ENCODE measurements around the gene FNBP1L.
A peak's percentile ranks its signal among the peaks of the same experiment; 100 is the strongest.
"Not testable (repeated sequence)": the region's sequence is repeated elsewhere in the genome, so short reads cannot be mapped to it uniquely, and the experiment has no call there.

FNBP1L gene

DNA sequence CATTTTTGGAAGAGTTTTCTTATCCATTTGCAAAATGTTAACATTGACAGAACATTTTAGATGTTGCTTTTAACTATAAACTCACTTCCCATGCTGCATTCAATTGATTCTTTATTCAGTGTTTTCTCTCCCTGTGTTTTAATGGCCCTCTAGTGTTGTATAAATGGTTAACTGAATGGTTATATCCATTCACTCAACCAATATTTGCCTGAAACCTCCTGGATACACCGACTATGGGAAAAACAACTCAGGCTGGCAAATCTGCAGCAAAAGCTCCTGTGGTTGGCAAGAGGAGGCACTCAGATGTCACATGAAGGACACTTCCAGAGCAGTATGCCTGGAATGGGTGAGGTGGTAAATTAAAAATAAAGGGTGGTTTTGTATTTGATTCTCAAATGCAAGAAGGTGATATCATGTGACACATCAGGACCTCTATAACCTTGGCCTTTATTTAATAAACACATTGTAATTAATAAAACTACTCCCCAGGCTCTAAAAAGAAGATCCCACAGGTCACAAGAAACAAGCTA is 126.1 kb downstream of the FNBP1L start:
- no peak for DNase-seq (ENCODE audit: low spot score)

DNA sequence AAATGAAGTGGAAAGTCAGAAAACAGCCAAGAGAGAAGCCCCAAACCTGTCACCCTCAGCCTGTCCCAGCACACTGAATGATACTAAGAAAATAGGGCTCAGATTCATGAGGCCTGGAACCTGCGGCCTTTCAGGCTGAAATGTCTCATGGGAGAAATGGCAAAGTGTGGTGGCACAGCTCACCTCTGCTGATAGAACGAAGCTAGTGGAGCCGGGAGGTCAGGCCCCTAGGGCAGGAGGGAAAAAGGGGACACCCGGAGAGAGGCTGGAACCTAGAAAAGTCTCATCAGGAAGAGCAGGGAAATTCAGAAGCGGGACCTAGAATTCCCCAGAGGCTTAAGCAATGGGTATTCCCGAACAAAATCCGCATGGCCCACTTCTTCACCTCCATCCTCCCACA is 126.6 kb downstream of the FNBP1L start:
- no peak for DNase-seq (ENCODE audit: low spot score)

DNA sequence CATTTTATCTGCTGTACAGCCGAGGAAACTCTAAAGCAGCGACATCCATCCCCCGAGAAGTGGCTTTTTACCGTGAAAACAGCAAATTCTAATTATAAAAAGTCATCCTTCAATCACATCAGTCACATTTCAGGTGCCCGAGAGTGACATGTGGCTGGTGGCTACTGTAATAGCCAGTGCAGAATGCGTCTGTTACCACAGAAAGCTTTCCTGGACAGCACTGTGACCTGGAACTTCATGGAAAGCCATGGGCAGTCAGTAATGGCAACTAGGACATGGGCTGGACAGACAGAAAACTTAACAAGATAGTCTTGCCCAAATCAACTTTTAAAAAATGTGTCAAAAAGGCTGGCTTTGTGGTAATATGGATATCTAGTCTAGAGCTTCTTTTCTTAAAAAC is 127.1 kb downstream of the FNBP1L start:
- DNase-seq (ENCODE audit: low spot score) = no peak

DNA sequence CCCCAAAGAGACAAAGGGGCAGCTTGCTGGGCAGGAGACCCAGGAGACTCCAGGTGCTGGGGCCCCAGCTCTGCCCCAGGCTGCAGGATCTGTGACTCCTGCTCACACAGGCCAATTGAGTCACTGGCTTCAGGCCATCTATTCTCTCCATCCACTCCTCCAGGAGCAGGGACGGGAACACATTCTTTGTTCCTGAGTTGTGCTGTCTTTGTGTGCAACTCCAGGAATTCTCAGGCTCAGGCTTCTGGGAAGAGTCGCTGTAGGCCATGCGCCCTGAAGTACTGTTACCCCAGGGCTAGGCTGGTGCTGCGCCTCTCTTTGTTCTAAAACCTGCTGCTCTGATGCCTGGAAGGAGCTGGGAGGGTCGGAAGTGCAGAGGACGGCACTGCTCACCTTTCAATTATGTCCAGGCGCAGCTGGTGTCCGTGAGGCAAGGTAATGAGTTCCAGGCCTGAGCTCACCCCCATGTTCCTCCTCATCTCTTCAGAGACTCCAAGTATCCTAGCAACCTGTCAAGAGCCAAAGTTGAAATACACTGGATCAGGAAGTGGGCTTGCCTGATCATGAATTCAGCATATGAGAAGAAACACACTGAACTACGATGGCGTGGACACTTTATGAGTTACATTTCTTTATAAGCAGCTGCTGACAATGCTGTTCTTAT is 127.8 kb downstream of the FNBP1L start:
- no peak for DNase-seq (ENCODE audit: low spot score)

DNA sequence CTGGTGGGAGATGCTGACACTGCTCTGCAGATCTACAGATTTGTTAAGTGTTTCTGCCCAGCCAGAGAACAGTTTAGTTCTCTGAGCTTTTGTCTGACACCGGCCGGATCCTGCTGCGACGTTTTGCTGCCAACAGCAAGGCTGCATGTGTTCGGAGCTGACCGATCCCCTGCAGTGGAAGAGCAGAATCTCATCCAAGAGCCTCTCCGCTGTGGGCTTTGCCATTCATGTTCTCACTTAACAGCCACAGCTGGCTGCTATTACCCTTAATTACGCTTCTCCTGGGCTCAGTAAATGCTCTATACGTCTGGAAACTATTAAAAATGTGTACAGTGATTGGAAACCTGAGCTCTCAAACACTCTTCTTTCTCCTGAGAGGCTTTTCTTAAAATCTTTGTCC is 128.4 kb downstream of the FNBP1L start:
- no peak for DNase-seq (ENCODE audit: low spot score)

DNA sequence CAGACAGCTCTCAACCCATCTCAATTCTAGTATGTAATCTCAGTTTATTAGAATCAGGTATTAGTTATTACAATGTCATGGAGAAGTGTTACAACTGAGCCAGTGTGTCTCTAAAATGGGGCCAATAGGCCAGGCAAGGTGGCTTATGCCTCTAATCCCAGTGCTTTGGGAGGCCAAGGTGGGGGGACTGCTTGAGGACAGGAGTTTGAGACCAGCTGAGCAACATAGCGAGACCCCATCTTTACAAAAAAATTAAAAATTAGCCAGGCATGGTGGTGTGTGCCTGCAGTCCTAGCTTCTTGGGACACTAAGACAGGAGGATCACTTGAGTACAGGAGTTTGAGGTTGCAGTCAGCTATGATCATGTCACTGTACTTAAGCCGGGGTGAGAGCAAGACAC is 128.8 kb downstream of the FNBP1L start:
- no peak for DNase-seq (ENCODE audit: low spot score)

DNA sequence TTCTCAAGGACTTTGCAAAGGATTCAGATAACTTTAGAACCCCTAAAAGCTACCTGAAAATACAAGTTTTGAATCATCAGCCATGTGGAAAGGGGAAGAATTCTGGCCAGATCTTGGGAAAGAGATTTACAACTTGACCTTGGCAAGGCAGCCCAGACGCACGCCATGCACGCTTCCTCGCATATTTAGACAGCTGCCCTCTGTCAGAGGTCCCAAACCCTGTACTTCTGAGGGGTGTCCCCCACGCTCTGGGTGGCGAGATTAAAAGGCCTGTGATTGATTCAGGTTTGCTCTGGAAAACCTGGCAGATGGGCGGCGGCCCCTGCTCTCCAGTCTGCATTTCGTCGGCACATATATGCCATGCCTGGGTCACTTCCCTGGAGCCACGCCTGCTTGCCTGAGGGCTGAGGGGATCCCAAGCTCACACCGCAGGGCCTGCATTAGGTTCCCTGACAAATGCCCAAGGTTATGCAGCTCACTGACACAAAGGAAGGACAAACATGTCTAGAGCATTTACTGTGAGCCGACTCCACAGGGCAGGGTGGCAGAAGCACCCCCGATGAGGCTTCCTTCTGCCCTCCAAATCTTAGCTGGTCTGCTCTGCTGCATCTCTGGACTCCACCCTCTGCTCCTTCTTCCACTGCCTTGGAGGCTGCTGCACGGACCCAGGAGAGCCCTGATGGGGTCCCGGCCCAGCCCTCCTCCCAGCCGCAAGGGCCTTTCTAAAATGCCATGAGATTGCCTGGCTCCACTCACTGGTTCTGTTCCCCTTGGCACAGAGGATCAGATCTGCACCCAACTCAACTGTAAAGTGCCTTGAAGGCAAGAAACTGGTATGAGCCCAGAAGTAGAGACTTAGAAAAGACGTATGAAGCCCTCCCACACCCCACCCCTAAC is 129.9 kb downstream of the FNBP1L start:
- DNase-seq (ENCODE audit: low spot score) = no peak

DNA sequence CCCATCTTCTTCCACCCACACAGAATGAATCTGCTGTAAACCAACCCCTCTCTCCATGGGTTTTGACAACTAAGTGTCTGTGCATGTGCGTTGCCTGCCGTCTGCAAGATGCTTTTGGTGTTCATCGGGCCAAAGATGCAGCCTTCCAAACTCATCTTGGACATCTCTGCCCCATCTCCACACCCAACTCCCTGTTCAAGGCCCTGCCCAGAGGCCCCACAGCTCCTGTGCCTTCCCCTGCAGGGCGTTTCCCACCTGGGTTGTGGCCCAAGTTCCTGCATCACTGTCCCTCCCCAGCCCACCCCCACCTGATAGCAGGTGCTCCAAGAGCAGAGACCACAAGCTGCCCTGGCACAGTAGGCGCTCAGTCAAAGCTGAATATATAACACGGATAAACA is 130.5 kb downstream of the FNBP1L start:
- no peak for DNase-seq (ENCODE audit: low spot score)

DNA sequence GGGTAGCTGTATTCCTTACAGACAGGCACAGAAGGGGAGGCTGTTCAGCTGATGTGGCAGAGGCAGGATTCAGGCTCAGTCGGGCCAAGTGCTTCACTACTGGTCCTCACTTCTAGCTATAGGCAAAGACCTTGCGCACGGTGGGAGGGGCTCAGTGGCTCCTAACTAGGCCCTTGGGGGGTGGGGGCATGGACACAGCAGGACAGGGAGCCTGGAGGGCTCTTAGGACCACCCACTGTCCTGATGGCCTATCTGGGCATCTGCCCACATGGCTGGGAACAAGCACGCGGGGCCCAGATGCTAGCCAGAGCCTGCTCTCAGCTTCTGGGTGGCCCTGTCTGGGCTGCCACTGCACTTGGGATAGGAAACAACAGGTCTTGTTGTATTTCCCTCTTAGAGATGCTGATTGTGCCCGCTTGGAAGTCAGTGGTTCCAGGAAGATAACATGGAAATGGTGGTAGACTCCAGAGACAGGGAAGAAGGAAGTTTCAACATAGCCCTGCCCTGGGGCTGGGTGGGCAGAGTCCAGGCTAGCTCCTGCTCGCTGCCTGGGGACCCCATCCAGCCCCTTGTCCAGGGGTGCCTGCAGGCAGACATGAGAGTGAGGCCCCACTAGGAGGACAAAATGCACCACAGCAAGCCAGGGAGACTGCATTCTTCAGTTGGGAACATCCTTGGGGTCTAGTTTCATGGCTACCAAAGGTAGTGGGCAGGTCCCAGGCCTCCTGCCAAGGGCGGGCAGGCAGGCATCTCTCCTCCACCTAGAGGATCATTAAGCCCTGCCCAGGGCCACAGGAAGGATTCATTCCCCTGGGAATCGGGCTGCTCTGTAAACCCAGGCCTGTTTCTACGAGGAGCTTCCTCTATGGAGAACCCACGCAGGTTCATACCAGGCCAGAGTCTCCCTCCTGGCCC is 131.2 kb downstream of the FNBP1L start:
- no peak for DNase-seq (ENCODE audit: low spot score)

DNA sequence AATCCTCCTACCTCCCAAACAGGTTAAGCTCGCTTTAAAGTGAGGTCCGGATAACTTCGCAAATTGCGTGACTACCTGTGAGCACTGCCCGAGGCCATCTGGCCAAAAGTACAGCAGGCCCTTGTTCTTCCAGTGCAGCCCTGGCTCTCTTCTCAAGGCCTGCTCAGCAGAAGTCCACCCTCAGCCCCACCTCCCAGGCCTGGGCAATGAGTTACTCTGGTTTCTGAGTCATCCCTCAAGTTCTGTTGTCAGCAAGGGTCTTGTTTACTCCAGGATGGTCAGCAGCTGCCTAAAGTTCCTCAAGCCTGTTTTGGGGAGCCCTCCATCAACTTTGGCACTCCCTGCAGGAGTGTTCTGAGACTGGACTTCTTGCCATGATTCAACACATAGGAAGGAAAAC is 132.0 kb downstream of the FNBP1L start:
- DNase-seq (ENCODE audit: low spot score) = peak; percentile 79

DNA sequence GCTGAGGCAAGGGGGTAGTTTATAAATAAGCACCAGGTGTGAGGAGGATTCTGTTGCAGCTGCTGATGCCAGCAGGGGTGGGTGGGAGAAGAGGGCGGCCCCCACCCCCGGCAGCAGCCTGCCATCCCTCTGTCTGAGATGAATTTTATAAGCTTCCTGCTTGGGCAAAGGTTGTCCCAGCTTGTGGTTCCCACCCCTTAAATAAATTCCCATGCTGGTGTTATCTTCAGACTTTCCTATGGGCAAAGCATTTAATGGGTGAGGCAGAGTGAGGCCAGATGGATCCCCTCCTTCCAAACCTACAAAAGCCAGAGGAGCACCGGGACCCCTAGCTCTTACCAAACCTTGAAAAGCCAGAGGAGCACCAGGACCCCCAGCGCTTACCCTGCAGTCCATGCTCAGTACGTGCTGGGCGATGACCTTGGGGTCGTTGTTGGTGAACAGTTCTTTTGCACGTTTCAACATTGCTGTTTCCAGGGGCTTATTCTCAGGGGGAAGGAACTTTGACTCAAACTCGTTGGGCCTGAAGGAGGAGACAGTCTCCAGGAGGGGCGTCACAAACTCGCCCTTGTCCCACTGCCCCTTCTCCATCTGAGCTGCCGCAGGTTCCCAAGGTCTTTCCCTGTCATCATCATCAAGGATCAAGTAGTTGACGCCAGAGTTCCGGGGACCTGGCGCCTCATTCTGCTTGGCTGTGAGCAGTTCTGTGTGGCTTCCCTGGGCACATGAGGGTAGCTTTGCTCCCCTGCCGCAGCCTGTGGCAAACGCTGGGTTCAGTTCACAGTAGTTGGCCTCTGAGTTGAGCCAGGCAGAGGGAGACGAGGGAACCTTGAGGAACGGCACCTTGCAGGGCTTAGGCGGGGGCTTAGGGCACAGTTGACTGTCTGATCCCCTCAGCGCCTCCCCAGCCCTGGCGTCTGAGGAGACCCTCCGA is 134.3 kb downstream of the FNBP1L start:
- DNase-seq (ENCODE audit: low spot score) = no peak

DNA sequence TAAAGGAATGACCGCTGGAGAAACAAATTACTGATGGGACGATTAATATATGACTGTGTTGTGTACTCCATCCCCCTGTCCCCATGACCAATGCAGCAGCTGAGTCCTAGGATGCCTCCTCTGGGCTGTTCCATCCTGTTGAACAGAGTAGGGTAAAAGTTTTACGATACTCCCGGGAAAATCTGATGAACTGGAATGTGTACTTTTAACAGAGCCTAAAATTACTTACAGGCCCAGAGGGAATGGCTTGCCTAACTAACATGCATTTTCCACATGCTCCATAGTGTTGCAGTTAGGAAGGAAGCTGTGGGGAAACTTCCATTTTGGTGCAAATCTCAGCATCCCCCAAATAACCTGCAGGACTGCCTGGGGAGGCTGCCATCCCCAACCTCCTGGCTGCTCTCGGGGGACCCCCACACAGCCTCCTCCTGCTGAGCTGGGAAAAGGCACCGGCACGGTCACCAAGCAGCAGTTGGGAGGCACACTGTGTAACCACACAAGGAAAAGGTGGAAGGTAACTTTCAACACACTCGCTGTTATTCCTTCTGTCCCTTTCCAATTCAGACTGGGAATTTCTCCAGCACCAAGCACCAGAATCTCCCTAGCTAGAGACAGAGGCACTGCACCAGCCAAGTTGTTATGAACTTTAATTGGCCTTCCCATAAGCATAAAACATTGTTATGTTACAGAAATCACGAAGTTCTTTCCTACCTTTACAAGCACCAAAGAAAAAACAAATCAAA is 136.5 kb downstream of the FNBP1L start:
- DNase-seq (ENCODE audit: low spot score) = no peak

DNA sequence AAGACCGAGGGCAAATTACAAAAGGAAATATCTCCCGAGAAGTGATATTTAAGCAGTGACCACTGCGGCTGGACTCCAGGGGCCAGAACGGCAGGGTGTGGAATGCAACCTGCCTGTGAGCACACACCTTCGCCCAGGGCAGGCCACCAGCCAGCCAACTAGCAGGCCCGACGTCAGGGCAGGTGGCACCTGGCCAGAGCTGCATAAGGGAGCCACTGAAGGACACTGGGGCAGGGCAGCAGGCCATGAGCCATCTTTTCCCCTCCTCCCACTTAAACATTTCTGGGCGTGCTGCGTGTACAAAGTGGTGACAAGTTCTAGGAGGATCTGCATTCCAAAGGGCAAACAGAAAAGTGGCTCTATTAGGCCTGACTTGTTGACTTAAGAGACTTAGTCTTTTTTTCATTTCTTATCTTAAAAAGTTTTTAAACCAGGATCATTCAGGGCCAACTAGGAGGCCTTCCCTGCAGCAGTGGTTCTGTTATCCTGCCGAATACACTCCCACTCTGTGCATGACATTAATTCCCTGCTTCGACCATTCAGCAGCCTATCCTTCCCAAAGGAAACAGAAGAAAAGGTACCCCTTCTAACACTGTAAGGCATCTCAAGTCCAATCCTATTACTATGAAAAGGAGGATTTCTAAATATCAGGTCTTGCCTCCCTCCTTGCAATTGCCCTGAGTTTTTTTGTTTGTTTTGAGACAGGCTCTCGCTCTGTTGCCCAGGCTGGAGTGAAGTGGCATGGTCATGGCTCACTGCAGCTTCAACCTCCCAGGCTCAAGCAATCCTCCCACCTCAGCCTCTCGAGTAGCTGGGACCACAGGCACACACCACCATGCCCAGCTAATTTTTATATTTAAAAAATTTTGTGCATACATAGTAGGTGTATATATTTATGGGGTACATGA is 137.4 kb downstream of the FNBP1L start:
- DNase-seq (ENCODE audit: low spot score) = peak; percentile 47

DNA sequence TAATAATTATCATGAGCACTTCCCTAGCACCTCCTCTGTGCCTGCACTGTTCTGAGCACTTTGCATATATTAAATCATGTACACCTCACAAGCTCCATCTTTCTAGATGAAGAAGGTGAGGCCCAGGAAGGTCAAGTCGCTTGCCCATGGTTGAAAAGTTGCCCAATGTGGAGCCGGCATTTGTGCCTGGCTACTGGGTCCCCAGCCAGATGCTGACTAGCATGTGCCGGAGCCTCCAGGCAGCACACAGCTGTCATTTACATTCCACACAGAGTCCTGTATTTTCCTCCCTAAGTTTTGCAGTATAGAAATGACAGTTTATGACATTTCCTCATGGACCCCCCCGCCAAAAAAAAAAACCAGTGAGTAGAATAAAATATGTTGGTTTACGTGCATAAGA is 139.4 kb downstream of the FNBP1L start:
- no peak for DNase-seq (ENCODE audit: low spot score)

DNA sequence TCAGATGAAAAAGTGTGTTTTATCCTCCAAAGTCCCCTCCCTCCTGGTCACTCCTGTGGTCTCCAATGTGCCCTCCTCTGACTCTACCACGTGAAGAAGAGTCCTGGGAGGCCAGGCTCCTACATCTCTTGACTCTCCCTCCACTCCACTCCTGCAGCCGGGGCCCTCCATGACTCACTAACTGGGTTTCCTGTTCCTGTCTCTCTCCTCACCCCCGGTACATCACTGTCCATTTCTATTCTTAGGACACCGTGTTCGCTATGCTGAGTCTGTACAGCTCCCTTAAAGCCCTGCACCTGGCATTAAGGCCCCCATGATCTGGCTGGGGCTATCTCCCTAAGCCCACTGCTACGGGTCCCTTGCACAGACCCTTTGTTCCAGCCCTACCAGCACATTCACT is 140.3 kb downstream of the FNBP1L start:
- DNase-seq (ENCODE audit: low spot score) = no peak

DNA sequence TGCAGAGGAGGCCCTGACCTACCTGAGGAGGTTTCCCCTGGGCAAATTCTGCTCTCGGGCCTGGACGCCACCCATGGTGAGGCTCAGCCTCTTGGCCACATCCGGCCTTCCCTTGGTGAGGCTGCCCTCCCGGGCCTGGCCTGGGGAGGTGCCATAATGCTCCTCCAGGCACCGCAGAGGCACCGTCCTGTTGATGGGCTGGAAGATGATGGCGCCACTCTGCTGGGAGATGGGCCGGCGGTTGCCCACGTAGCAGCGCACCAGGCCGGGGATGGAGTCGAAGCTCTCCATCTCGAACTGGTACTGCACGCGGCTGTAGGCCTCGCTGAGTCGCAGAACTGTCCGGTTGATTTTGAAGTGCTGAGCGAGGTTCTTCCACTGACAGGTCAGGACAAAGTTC is 141.0 kb downstream of the FNBP1L start:
- DNase-seq (ENCODE audit: low spot score) = no peak

DNA sequence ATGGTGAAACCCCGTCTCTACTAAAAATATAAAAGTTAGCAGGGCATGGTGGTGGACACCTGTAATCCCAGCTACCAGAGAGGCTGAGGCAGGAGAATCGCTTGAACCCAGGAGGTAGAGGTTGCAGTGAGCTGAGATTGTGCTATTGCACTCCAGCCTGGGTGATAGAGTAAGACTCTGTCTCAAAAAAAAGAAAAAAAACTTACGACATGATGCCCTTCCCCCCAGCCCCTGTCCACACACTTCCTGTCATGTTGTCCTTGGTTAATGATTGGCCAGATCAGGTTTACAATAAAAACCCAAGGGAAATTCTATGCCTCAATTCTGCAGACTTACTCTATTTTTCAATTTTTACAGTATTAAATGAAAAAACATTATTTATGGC is 143.4 kb downstream of the FNBP1L start:
- DNase-seq (ENCODE audit: low spot score) = not testable (repeated sequence)

DNA sequence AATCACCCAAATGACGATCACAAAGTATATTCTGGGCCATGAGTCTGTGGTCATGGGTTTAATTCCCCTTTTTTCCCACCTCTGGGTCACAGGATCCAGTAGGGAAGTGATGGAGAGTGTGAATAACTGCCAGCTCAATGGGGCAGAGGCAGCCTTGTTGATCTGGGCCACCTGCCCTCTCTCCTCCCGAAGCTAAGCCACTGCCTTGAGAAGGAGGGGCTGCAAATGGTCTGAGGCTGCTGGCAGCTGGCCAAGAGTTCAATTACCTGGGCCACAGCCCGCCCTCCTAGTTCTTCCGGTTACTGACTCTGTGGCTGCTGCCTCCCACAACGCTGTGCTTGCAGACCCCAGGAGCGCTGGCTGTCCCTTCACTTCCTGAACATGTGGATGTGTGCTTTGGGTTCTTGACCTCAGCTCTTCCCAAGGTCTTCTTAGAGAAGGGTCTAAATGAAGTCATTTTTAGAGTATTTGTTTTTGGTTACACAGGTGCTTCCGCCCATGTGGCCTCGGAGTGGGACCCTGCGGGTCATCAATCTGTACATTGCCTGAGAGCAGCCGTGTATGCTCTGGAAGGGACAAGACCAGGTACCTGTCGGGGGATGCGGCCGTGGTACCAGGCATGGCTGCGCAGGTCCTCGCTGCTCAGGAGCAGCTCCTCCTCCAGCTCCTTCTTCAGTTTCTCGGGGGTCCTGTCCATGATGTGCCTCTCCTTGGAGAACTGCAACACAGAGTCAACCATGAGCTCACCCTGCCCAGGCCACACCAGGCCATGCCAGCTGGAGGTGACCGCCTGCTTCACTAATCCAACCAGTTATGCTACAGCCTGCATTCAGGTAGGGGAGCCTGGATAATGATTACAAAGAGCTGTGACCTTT is 144.0 kb downstream of the FNBP1L start:
- no peak for DNase-seq (ENCODE audit: low spot score)

Measured in AG08395 (cell line).